Activated T-helper 1 cell treated with anti-CD3 and anti-CD28 coated beads, Interleukin-12 subunit alpha, Interleukin-12 subunit beta, Interleukin-2, Interleukin-4 antibody, amounts not matched to agents 30 ng/mL and 10 ng/mL and 1 ng/mL, durations not matched to agents 14 hours and 24 hours and 36 hours (primary cell): ENCODE data around the gene KRTAP5-7. TPM values are rescaled to one million over a fixed set of nuclear protein-coding genes. Genes with fewer than 3 reads are reported as not detected.
"Not testable (repeated sequence)": the region's sequence is repeated elsewhere in the genome, so short reads cannot be mapped to it uniquely, and the experiment has no call there.

Experiments
- DNase-seq: peaks from one replicate; pipeline ENCODE4 v3.0.0; 2021; ENCODE audit warnings: low spot score
- H3K27ac Mint-ChIP-seq: one replicate; pipeline ENCODE4 v1.8.0; 2021; ENCODE audit warnings: mild to moderate bottlenecking, mixed read lengths
- H3K27me3 Mint-ChIP-seq: one replicate; pipeline ENCODE4 v1.8.0; 2022; ENCODE audit warnings: mild to moderate bottlenecking, moderate library complexity, mixed read lengths; ENCODE audit not compliant: insufficient read depth
- H3K36me3 Mint-ChIP-seq: one replicate; pipeline ENCODE4 v1.8.0; 2021; ENCODE audit warnings: low read depth, mixed read lengths
- H3K4me1 Mint-ChIP-seq: one replicate; pipeline ENCODE4 v1.8.0; 2021; ENCODE audit warnings: low read depth, mixed read lengths
- H3K4me3 Mint-ChIP-seq: one replicate; pipeline ENCODE4 v1.8.0; 2021; ENCODE audit warnings: mild to moderate bottlenecking, moderate library complexity, mixed read lengths
- H3K9me3 Mint-ChIP-seq: one replicate; pipeline ENCODE4 v1.8.0; 2021; ENCODE audit warnings: mixed read lengths
- intact Hi-C: fragments of 100-400 bp; cut with micrococcal nuclease; formaldehyde crosslinking; loops from one replicate; pipeline ENCODE4 v1.15.1; 2024
- total RNA-seq: library from RNA; stranded (reverse); gene quantifications from 2 replicates; pipeline ENCODE4 v1.2.3, GENCODE V29; 2022

KRTAP5-7 gene
- total RNA-seq, 1 donor from 2014 or later, result 0.23 TPM

GRCh38 chr11:71527576-71528210 is 626 bp downstream of the KRTAP5-7 start:
- Mint-ChIP-seq H3K4me3 (no peak overlapping the region), H3K27ac (no peak overlapping the region), H3K36me3 (no peaks in the 10 kb centered on the region), H3K9me3 (no peaks in the 10 kb centered on the region), H3K27me3 (peaks cover 12% of the 10 kb centered on the region), H3K4me1 (no peaks in the 10 kb centered on the region)
- DNase-seq, result no peak
- intact Hi-C loops, result no loop called here

- intact Hi-C loops, result no loop called here
- no peaks in the 10 kb centered on the region for H3K36me3 Mint-ChIP-seq
- H3K9me3 Mint-ChIP-seq, result no peaks in the 10 kb centered on the region
- H3K4me1 Mint-ChIP-seq, result no peaks in the 10 kb centered on the region
- H3K27ac Mint-ChIP-seq, result no peak overlapping the region
- no peak for DNase-seq
- no peak overlapping the region for H3K4me3 Mint-ChIP-seq
- peaks cover 7% of the 10 kb centered on the region for H3K27me3 Mint-ChIP-seq
These were observed 3.5 kb downstream of the KRTAP5-7 start for GRCh38 chr11:71530602-71531001.

GRCh38 chr11:71532036-71532610 is 5.1 kb downstream of the KRTAP5-7 start:
- Mint-ChIP-seq H3K9me3 (no peaks in the 10 kb centered on the region), H3K36me3 (no peaks in the 10 kb centered on the region), H3K27me3 (peaks cover 7% of the 10 kb centered on the region), H3K27ac (no peak overlapping the region), H3K4me1 (no peaks in the 10 kb centered on the region), H3K4me3 (no peak overlapping the region)
- intact Hi-C loops, result no loop called here
- no peak for DNase-seq

- H3K4me3 Mint-ChIP-seq, H3K27me3 Mint-ChIP-seq, H3K9me3 Mint-ChIP-seq, H3K4me1 Mint-ChIP-seq, H3K36me3 Mint-ChIP-seq, H3K27ac Mint-ChIP-seq, intact Hi-C loops, DNase-seq: not testable (repeated sequence)
These were observed 7.9 kb downstream of the KRTAP5-7 start for GRCh38 chr11:71534711-71535608.

GRCh38 chr11:71535825-71536224 is 8.8 kb downstream of the KRTAP5-7 start:
- intact Hi-C loops, result no loop called here
- no peak for DNase-seq
- no peak overlapping the region for H3K27ac Mint-ChIP-seq
- no peaks in the 10 kb centered on the region for H3K4me1 Mint-ChIP-seq
- peaks cover 2% of the 10 kb centered on the region for H3K27me3 Mint-ChIP-seq
- H3K4me3 Mint-ChIP-seq, result no peak overlapping the region
- no peaks in the 10 kb centered on the region for H3K36me3 Mint-ChIP-seq
- peaks cover 4% of the 10 kb centered on the region for H3K9me3 Mint-ChIP-seq

GRCh38 chr11:71537537-71537936 is 10.5 kb downstream of the KRTAP5-7 start:
- Mint-ChIP-seq H3K27ac (no peak overlapping the region), H3K9me3 (peaks cover 13% of the 10 kb centered on the region), H3K4me3 (no peak overlapping the region), H3K4me1 (no peaks in the 10 kb centered on the region), H3K36me3 (no peaks in the 10 kb centered on the region), H3K27me3 (no peaks in the 10 kb centered on the region)
- intact Hi-C loops, result no loop called here
- no peak for DNase-seq

- H3K36me3 Mint-ChIP-seq, H3K4me3 Mint-ChIP-seq, H3K4me1 Mint-ChIP-seq, intact Hi-C loops, H3K27ac Mint-ChIP-seq, DNase-seq, H3K27me3 Mint-ChIP-seq: not testable (repeated sequence)
- peaks cover 13% of the 10 kb centered on the region for H3K9me3 Mint-ChIP-seq
These were observed 11.1 kb downstream of the KRTAP5-7 start, which contains the start of gene KRTAP5-8 for GRCh38 chr11:71537977-71538665. KRTAP5-8 (plus strand) TSS chr11:71538025; CDS start chr11:71538056, 31 bp downstream.

- no peak overlapping the region for H3K4me3 Mint-ChIP-seq
- no peaks in the 10 kb centered on the region for H3K27me3 Mint-ChIP-seq
- intact Hi-C loops, result no loop called here
- H3K9me3 Mint-ChIP-seq, result peaks cover 13% of the 10 kb centered on the region
- no peaks in the 10 kb centered on the region for H3K4me1 Mint-ChIP-seq
- no peak for DNase-seq
- no peak overlapping the region for H3K27ac Mint-ChIP-seq
- H3K36me3 Mint-ChIP-seq, result no peaks in the 10 kb centered on the region
These were observed 11.6 kb downstream of the KRTAP5-7 start for GRCh38 chr11:71538666-71538990.

- H3K27me3 Mint-ChIP-seq, result no peaks in the 10 kb centered on the region
- peaks cover 13% of the 10 kb centered on the region for H3K9me3 Mint-ChIP-seq
- no peak overlapping the region for H3K4me3 Mint-ChIP-seq
- no peaks in the 10 kb centered on the region for H3K4me1 Mint-ChIP-seq
- DNase-seq, result no peak
- H3K27ac Mint-ChIP-seq, result no peak overlapping the region
- intact Hi-C loops, result no loop called here
- no peaks in the 10 kb centered on the region for H3K36me3 Mint-ChIP-seq
These were observed 11.9 kb downstream of the KRTAP5-7 start for GRCh38 chr11:71539017-71539416.

GRCh38 chr11:71539971-71540370 is 12.9 kb downstream of the KRTAP5-7 start:
- H3K4me1 Mint-ChIP-seq, DNase-seq, H3K27me3 Mint-ChIP-seq, H3K4me3 Mint-ChIP-seq, intact Hi-C loops, H3K36me3 Mint-ChIP-seq, H3K27ac Mint-ChIP-seq: not testable (repeated sequence)
- peaks cover 13% of the 10 kb centered on the region for H3K9me3 Mint-ChIP-seq

- H3K36me3 Mint-ChIP-seq, DNase-seq, intact Hi-C loops, H3K4me1 Mint-ChIP-seq, H3K4me3 Mint-ChIP-seq, H3K27me3 Mint-ChIP-seq: not testable (repeated sequence)
- Mint-ChIP-seq H3K9me3 (peaks cover 13% of the 10 kb centered on the region), H3K27ac (peak overlapping the region; percentile 64)
These were observed 13.6 kb downstream of the KRTAP5-7 start for GRCh38 chr11:71540521-71541304.

- Mint-ChIP-seq H3K36me3 (no peaks in the 10 kb centered on the region), H3K4me3 (no peak overlapping the region), H3K27ac (no peak overlapping the region), H3K9me3 (peaks cover 13% of the 10 kb centered on the region), H3K4me1 (no peaks in the 10 kb centered on the region), H3K27me3 (no peaks in the 10 kb centered on the region)
- intact Hi-C loops, result no loop called here
- no peak for DNase-seq
These were observed 15.3 kb downstream of the KRTAP5-7 start for GRCh38 chr11:71542382-71542781.
